SK-N-SH (cell line): ENCODE data around the gene EXOSC2. TPM values are rescaled to one million over a fixed set of nuclear protein-coding genes. Genes with fewer than 3 reads are reported as not detected.

Source experiments
- CTCF ChIA-PET: fragments of 300-600, 350-600 bp; formaldehyde crosslinking; extraction: SDS; loops from one replicate; lab custom pipeline; 2021; lab: Yijun Ruan, JAX
- POLR2A ChIA-PET: fragments of 350-600 bp; sonication (Branson Sonifier 250); formaldehyde crosslinking; extraction: SDS; loops from one replicate; lab custom pipeline; 2020; ENCODE audit warnings: antibody characterized with exemption, inconsistent platforms; lab: Yijun Ruan, JAX
- DNase-seq: peaks from one replicate; pipeline ENCODE4 v3.0.0; 2012
- H2AFZ ChIP-seq: fragments of 200-600 bp; sonication (generic); 2 replicates; pipeline ENCODE4 v1.8.1; 2016; ENCODE audit warnings: antibody characterized with exemption, mild to moderate bottlenecking, low read depth
- H3F3A ChIP-seq: fragments of 200-600 bp; sonication (generic); replicated peaks from 2 replicates; pipeline ENCODE3; 2016; ENCODE audit warnings: antibody characterized with exemption, mild to moderate bottlenecking; ENCODE audit not compliant: insufficient read depth
- H3K27ac ChIP-seq, 2 experiments: fragments of 200-500 bp in 1 of 2; fragments of 200-600 bp in 1 of 2; sonication (Bioruptor generic) in 1 of 2; sonication (generic), shearing (Covaris generic) in 1 of 2; 2 replicates each; pipeline versions ENCODE4 v1.5.1 to v1.6.1; 2014 to 2016; ENCODE audit warnings: low read depth in 2 of 2, inconsistent platforms in 1 of 2, low read length in 1 of 2, mild to moderate bottlenecking in 1 of 2, mixed read lengths in 1 of 2
- H3K27me3 ChIP-seq: fragments of 200-600 bp; sonication (generic), shearing (Covaris generic); 2 replicates; pipeline ENCODE4 v1.6.1; 2016; ENCODE audit warnings: mixed run types; ENCODE audit not compliant: insufficient read depth
- H3K36me3 ChIP-seq, 2 experiments: fragments of 200-500 bp in 1 of 2; fragments of 200-600 bp in 1 of 2; sonication (Bioruptor generic) in 1 of 2; sonication (generic) in 1 of 2; replicated peaks in 1 of 2; 2 replicates each; pipeline versions ENCODE3 to v1.5.1; 2014 to 2016; ENCODE audit warnings: low read length in 1 of 2, mild to moderate bottlenecking in 1 of 2; ENCODE audit not compliant: insufficient read depth in 2 of 2, control insufficient read depth in 1 of 2
- H3K4me1 ChIP-seq, 2 experiments: fragments of 200-500 bp in 1 of 2; fragments of 200-600 bp in 1 of 2; sonication (Bioruptor generic) in 1 of 2; sonication (generic), shearing (Covaris generic) in 1 of 2; 2 replicates each; pipeline versions ENCODE4 v1.5.1 to v1.6.1; 2014 to 2016; ENCODE audit warnings: low read depth in 1 of 2, low read length in 1 of 2, mixed run types in 1 of 2; ENCODE audit not compliant: insufficient read depth in 2 of 2, control insufficient read depth in 1 of 2
- H3K4me2 ChIP-seq: fragments of 200-600 bp; sonication (generic), shearing (Covaris generic); 2 replicates; pipeline ENCODE4 v1.6.1; 2017; ENCODE audit warnings: mixed run types
- H3K4me3 ChIP-seq, 2 experiments: fragments of 200-500 bp in 1 of 2; fragments of 200-600 bp in 1 of 2; sonication (Bioruptor generic) in 1 of 2; sonication (generic), shearing (Covaris generic) in 1 of 2; 2 replicates each; pipeline versions ENCODE4 v1.5.1 to v1.8.1; 2014 to 2016; ENCODE audit warnings: low read depth in 2 of 2, inconsistent platforms in 1 of 2, low read length in 1 of 2, mild to moderate bottlenecking in 1 of 2, mixed read lengths in 1 of 2, moderate library complexity in 1 of 2
- H3K79me2 ChIP-seq: fragments of 200-600 bp; sonication (generic); 2 replicates; pipeline ENCODE4 v1.8.1; 2017; ENCODE audit warnings: mild to moderate bottlenecking; ENCODE audit not compliant: insufficient read depth
- H3K9ac ChIP-seq: fragments of 200-600 bp; sonication (generic); 2 replicates; pipeline ENCODE4 v1.6.1; 2017; ENCODE audit warnings: mixed run types
- H3K9me2 ChIP-seq: fragments of 200-600 bp; sonication (generic); 2 replicates; pipeline ENCODE4 v1.6.1; 2017; ENCODE audit warnings: mixed run types
- H3K9me3 ChIP-seq: fragments of 200-600 bp; sonication (generic); 2 replicates; pipeline ENCODE4 v1.6.1; 2017; ENCODE audit warnings: mixed run types, mild to moderate bottlenecking, moderate library complexity
- H4K20me1 ChIP-seq: fragments of 200-600 bp; sonication (generic); 2 replicates; pipeline ENCODE4 v1.6.1; 2017; ENCODE audit warnings: mild to moderate bottlenecking, mixed run types; ENCODE audit not compliant: insufficient read depth
- CHD2 ChIP-seq: fragments of 150-350 bp; IDR thresholded peaks from 2 replicates; pipeline ENCODE4 v1.6.1; 2018; ENCODE audit warnings: low read length; ENCODE audit not compliant: partially characterized antibody
- CTCF ChIP-seq: fragments of 200-600 bp; sonication (generic); IDR thresholded peaks from 2 replicates; pipeline ENCODE4 v1.6.1; 2017; ENCODE audit warnings: antibody characterized with exemption, mild to moderate bottlenecking, moderate library complexity
- EP300 ChIP-seq, 2 experiments: IDR thresholded peaks; 2 replicates each; pipeline versions ENCODE4 v1.4.0 to v1.6.1; 2012; ENCODE audit warnings: borderline replicate concordance in 1 of 2, low read depth in 1 of 2, low read length in 1 of 2
- EZH2phosphoT487 ChIP-seq: fragments of 200-600 bp; sonication (generic); IDR thresholded peaks from 2 replicates; pipeline ENCODE4 v1.6.1; 2017; ENCODE audit warnings: low read depth, mixed run types, mild to moderate bottlenecking, antibody characterized with exemption, moderate library complexity, borderline replicate concordance
- FOSL2 ChIP-seq: IDR thresholded peaks from 2 replicates; pipeline ENCODE4 v1.4.0; 2012; ENCODE audit warnings: low read depth, mild to moderate bottlenecking, moderate library complexity, borderline replicate concordance
- FOXJ3 ChIP-seq: sonication (generic); formaldehyde crosslinking; IDR thresholded peaks from 2 replicates; pipeline ENCODE4 v1.5.1; 2020; ENCODE audit warnings: mild to moderate bottlenecking, missing genetic modification reagents
- MXI1 ChIP-seq: IDR thresholded peaks from 2 replicates; pipeline ENCODE4 v1.6.1; 2012; ENCODE audit warnings: mild to moderate bottlenecking, low read depth, low read length, improper control_type of control experiment
- NRF1 ChIP-seq: IDR thresholded peaks from 2 replicates; pipeline ENCODE4 v1.6.1; 2012; ENCODE audit warnings: low read depth, mild to moderate bottlenecking, low read length
- PBX3 ChIP-seq: IDR thresholded peaks from 2 replicates; pipeline ENCODE4; 2012
- RCOR1 ChIP-seq: fragments of 150-350 bp; IDR thresholded peaks from 2 replicates; pipeline ENCODE4 v1.6.1; 2017; ENCODE audit warnings: antibody characterized with exemption, low read length
- RFX5 ChIP-seq: IDR thresholded peaks from 2 replicates; pipeline ENCODE4 v1.6.1; 2012; ENCODE audit warnings: mild to moderate bottlenecking, improper control_type of control experiment, low read length
- USF1 ChIP-seq: IDR thresholded peaks from 2 replicates; pipeline ENCODE4 v1.4.0; 2012; ENCODE audit warnings: low read depth, borderline replicate concordance
- USF2 ChIP-seq: fragments of 150-350 bp; IDR thresholded peaks from 2 replicates; pipeline ENCODE4 v1.6.1; 2017; ENCODE audit warnings: antibody characterized with exemption, low read length, low read depth, borderline replicate concordance
- YY1 ChIP-seq: IDR thresholded peaks from 2 replicates; pipeline ENCODE4 v1.4.0; 2012; ENCODE audit warnings: low read depth, mild to moderate bottlenecking
- ZBTB33 ChIP-seq: IDR thresholded peaks from 2 replicates; pipeline ENCODE4 v1.4.0; 2012; ENCODE audit warnings: low read depth, borderline replicate concordance
- WGBS: methylation state at CpG from one replicate; pipeline ENCODE4 v1.1.6; 2017; ENCODE audit warnings: low lambda C conversion rate; 5-methylcytosine and 5-hydroxymethylcytosine counted together
- polyA plus RNA-seq, 3 experiments: library from polyadenylated mRNA; depleted of rRNA; stranded (reverse); fragments of >200 nt; gene quantifications; 2 replicates each; pipeline ENCODE4 v1.2.3, GENCODE V29; 2012
- TF ChIP-seq, protein P1 (sequence below): fragments of 150-350 bp; IDR thresholded peaks from 2 replicates; pipeline ENCODE4 v1.6.1; 2016; ENCODE audit warnings: mild to moderate bottlenecking, low read depth, low read length

The EXOSC2 gene
- polyA plus RNA-seq, 1 of the 3 experiments (the other 2 are of a cell fraction) = 28.7 TPM

DNA sequence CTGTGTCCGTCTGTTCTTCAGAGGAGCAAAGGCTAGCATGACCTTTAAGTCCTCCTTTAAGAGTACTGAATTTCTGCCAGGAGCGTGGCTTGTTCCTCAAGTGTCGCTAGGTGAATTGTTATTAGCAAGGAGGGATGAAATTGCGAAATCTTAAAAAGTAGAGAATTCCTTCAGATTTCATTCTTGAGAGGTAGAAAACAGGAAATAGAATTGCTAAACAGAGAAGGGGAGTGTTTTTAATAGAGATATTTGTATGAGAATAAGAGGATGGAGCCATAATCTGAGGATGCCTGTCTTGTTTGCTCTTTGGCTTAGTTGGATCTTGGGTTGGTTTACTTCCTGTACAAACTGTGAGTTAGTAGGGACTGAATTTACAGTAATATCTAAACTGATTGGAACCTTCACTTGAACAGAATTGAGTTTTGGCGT is 39.2 kb downstream of the EXOSC2 start:
- H2AFZ ChIP-seq = no peak overlapping the region
- peaks cover 14% of the 10 kb centered on the region for H3F3A ChIP-seq
- WGBS = 73% methylated on average over 5 of the region's 5 CpGs
- H3K9ac ChIP-seq = no peak overlapping the region
- H3K4me2 ChIP-seq = no peak overlapping the region
- H3K4me3 ChIP-seq = no peak overlapping the region
- CTCF ChIA-PET = interaction anchor here (0.7 to 2.6 kb wide), 6 partner anchors 8 to 208 kb away, joined by 3 to 10 read pairs (median 4); no protein-coding TSS in a partner anchor
- no peak for TF ChIP-seq EZH2phosphoT487
- no peak for TF ChIP-seq EP300 (IDR thresholded peaks at IDR 0.05; ENCODE audit: borderline replicate concordance in 1 of 2, low read depth in 1 of 2, low read length in 1 of 2)
- TF ChIP-seq NRF1 = no peak
- no peak for TF ChIP-seq MXI1
- no peak for TF ChIP-seq USF1
- no peak for TF ChIP-seq PBX3
- TF ChIP-seq RFX5 = no peak
- no peak for TF ChIP-seq CHD2
- no peak for TF ChIP-seq FOSL2
- TF ChIP-seq, protein P1, sequence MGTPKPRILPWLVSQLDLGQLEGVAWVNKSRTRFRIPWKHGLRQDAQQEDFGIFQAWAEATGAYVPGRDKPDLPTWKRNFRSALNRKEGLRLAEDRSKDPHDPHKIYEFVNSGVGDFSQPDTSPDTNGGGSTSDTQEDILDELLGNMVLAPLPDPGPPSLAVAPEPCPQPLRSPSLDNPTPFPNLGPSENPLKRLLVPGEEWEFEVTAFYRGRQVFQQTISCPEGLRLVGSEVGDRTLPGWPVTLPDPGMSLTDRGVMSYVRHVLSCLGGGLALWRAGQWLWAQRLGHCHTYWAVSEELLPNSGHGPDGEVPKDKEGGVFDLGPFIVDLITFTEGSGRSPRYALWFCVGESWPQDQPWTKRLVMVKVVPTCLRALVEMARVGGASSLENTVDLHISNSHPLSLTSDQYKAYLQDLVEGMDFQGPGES = no peak
- TF ChIP-seq YY1 = no peak
- no peak for TF ChIP-seq ZBTB33
- H3K27ac ChIP-seq = no peak overlapping the region; a peak in 1 of 4 replicates
- no peaks in the 10 kb centered on the region for H3K27me3 ChIP-seq
- POLR2A ChIA-PET = no interaction called here
- no peaks in the 10 kb centered on the region for H3K9me3 ChIP-seq
- H3K36me3 ChIP-seq = no peaks in the 10 kb centered on the region
- H3K4me1 ChIP-seq = peaks cover 0 to 7% of the 10 kb centered on the region in 2 experiments; a peak in 1 of 4 replicates
- no peak for DNase-seq
- H3K9me2 ChIP-seq = no peaks in the 10 kb centered on the region
- no peaks in the 10 kb centered on the region for H4K20me1 ChIP-seq
- H3K79me2 ChIP-seq = peaks cover 64% of the 10 kb centered on the region

DNA sequence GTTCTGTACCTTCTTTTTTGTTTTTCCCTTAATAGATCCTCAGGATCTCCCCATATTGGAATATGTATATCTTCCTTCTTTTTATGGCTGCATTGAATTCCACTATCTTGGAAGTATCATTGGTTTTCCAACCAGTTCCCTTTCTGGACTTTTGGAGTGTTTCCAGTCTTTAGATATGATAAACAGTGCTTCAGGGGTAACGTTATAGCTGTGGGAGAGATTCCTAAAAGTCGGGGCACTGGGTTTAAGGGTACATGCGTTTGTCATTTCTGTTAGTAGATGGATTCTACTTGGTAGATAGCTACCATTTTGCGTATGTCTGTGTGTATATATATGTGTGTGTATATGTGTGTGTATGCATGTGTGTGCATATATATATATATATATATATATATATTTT is 42.0 kb downstream of the EXOSC2 start:
- H3K4me2 ChIP-seq = no peak overlapping the region
- POLR2A ChIA-PET = no interaction called here
- H3K4me3 ChIP-seq = no peak overlapping the region
- H3F3A ChIP-seq = peaks cover 18% of the 10 kb centered on the region
- H3K36me3 ChIP-seq = no peaks in the 10 kb centered on the region
- no peak overlapping the region for H2AFZ ChIP-seq
- CTCF ChIA-PET = interaction anchor here (0.6 to 2.2 kb wide), 3 partner anchors 126 to 311 kb away, joined by 3 to 7 read pairs (median 3); no protein-coding TSS in a partner anchor
- H3K27ac ChIP-seq = no peak overlapping the region
- no peaks in the 10 kb centered on the region for H3K27me3 ChIP-seq
- H3K79me2 ChIP-seq = peaks cover 74% of the 10 kb centered on the region
- no peaks in the 10 kb centered on the region for H3K9me2 ChIP-seq
- DNase-seq = no peak
- 96% methylated on average over 4 of the region's 4 CpGs for WGBS
- peaks cover 0 to 7% of the 10 kb centered on the region in 2 experiments; a peak in 1 of 4 replicates for H3K4me1 ChIP-seq
- H3K9ac ChIP-seq = no peak overlapping the region
- no peaks in the 10 kb centered on the region for H4K20me1 ChIP-seq
- H3K9me3 ChIP-seq = no peaks in the 10 kb centered on the region
- no peak for TF ChIP-seq RCOR1
- TF ChIP-seq ZBTB33 = no peak
- TF ChIP-seq CTCF = no peak
- TF ChIP-seq EZH2phosphoT487 = no peak
- no peak for TF ChIP-seq FOXJ3 (CRISPR knock-in tag)
- TF ChIP-seq USF2 = no peak
